GM21367 (cell line): ENCODE data around the gene CD300E.

Source experiments
- ATAC-seq: cut with Tn5 transposase; IDR thresholded peaks from one replicate; pipeline ENCODE4 v1.9.1; 2021; ENCODE audit not compliant: unreplicated experiment

The CD300E gene

DNA sequence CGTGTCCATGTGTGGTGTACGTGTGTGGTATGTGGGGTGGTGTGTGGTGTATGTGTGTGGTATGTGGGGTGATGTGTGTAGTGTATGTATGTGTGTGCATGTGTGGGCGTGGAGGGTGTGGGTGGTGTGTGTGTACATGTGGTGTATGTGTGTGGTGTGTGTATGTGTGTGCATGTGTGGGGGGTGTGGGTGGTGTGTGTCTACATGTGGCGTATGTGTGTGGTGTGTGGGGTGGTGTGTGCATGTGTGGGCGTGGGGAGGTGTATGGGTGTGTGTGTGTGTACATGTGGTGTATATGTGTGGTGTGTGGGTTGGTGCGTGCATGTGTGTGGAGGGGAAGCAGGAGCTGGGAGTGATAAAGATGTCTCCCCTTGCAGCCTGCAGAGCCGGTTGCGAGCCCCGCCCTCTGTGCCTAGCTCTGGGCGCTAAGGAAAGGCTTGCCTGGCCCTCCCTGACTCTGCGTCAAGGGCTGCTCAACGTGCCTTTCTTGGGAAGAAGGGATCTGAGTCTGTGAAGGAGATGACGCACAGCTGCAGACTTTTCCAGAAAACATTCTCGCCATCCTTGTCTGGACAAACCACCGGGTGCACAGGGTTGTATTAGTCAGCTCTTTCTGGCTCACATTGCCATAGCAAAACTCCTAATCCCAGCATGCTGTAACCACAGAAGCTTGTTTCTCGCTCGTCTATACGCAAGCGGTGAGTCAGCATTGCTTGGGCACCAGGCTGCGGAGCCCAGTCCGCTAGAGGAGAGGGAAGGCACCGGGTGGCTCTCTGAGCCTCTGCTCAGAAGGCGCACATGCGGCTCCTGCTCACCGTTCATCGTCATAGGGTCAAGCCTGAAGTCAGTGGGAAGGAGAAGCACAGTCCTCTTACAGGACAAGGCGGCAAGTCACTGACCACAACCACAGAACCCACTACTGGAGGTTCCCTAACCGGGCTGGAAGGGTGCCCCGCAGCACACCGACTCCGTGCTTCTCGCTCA is 54.2 kb downstream of the CD300E start:
- ATAC-seq, result no peak

- ATAC-seq, result no peak
Observed at GRCh38 chr17:74568106-74568873, 55.2 kb downstream of the CD300E start.

DNA sequence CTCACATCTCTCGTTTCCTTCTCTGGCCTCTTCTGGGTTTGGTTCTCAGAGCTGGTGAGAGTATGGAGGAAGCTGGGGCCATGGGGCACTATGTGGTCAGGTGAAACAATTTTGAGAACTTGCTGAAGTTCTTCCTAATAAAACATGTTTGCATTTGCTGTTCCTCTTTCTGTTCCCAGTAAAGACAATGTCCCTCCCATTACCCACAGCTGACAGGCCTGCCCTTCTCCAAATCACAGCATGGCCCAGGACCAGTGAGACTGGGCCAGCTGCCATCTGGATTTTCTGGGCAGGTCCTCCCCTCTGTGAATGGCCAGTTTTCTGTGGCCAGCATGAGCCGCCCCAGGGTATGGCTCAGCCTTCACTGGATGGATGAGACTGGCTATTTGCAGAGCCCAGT is 56.1 kb downstream of the CD300E start, which contains the start of gene CD300H:
TSS of gene CD300H (minus strand) at position 113 of the 400 bp plus-strand sequence.
- no peak for ATAC-seq

GRCh38 chr17:74566132-74566753 is 57.3 kb downstream of the CD300E start:
- no peak for ATAC-seq

DNA sequence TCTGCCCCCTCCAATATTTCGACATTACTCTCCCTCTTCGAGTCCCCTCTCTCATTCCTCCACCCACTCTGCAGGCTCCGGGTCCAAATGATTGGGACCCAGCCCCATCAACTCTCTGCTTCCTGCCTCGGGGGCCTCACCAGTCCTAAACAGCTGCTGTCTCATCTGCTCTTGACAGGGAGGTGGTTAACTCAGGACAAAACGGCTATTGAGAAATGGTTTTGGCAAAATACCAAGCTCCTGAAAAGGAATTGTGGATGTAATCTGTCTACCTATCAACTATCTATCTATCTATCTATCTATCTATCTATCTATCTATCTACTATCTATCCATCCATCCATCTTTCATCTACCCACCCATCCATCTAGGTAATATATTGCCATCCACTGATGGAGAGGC is 58.4 kb downstream of the CD300E start:
- ATAC-seq, result no peak

DNA sequence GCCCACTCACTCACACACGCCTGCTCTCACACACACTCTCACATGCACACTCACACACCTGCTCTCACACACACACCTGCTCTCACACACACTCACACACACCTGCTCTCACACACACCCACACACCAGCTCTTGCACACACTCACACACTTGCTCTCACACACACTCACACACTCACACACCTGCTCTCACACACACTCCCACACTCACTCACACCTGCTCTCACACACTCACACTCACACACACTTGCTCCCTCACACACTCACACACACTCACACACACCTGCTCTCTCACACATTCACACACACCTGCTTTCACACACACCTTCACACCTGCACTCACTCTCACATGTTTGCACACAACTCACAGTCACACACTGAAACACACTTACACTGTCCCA is 60.2 kb downstream of the CD300E start:
- ATAC-seq, result no peak

GRCh38 chr17:74561586-74561985 is 62.0 kb downstream of the CD300E start:
- no peak for ATAC-seq
